ENCODE measurements around the gene ADAMTSL1. TPM values are rescaled to one million over a fixed set of nuclear protein-coding genes. Genes with fewer than 3 reads are reported as not detected.

ADAMTSL1 gene
- total RNA-seq, 4 donors from 2014 or later = 2.8 to 26.4 (median 9.4) TPM

DNA sequence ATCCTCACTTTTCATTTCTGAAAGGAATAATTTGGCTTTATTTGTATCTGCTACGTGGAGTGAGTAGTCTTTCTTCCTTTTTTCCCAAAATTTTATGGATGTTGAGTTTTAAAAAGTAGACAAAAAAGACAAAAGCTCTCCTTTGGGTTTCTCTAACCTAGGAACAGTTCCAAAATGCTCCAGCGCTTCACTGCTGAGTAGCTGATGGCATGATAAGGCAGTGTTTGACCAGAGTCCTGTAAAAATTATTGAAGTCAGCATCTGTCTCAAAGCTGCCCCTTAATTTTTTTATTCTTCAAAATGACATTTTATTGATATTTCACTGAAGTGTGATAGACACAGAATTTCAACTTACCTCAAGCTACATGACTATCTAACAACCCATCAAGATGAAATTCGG, 219.0 kb downstream of the ADAMTSL1 start:
- Histone ChIP-seq H3K4me3 (no peak overlapping the region), H3K36me3 (no peaks in the 10 kb centered on the region), H3K9me3 (peaks cover 0 to 5% (median 2%) of the 10 kb centered on the region in 4 donors), H3K27ac (no peak overlapping the region), H3K27me3 (no peaks in the 10 kb centered on the region), H3K4me1 (no peaks in the 10 kb centered on the region)
- DNase-seq = no peak
- TF ChIP-seq, protein P1, sequence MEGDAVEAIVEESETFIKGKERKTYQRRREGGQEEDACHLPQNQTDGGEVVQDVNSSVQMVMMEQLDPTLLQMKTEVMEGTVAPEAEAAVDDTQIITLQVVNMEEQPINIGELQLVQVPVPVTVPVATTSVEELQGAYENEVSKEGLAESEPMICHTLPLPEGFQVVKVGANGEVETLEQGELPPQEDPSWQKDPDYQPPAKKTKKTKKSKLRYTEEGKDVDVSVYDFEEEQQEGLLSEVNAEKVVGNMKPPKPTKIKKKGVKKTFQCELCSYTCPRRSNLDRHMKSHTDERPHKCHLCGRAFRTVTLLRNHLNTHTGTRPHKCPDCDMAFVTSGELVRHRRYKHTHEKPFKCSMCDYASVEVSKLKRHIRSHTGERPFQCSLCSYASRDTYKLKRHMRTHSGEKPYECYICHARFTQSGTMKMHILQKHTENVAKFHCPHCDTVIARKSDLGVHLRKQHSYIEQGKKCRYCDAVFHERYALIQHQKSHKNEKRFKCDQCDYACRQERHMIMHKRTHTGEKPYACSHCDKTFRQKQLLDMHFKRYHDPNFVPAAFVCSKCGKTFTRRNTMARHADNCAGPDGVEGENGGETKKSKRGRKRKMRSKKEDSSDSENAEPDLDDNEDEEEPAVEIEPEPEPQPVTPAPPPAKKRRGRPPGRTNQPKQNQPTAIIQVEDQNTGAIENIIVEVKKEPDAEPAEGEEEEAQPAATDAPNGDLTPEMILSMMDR (IDR thresholded peaks at IDR 0.05) = no peak
- no peak for TF ChIP-seq POLR2A (IDR thresholded peaks at IDR 0.05)

DNA sequence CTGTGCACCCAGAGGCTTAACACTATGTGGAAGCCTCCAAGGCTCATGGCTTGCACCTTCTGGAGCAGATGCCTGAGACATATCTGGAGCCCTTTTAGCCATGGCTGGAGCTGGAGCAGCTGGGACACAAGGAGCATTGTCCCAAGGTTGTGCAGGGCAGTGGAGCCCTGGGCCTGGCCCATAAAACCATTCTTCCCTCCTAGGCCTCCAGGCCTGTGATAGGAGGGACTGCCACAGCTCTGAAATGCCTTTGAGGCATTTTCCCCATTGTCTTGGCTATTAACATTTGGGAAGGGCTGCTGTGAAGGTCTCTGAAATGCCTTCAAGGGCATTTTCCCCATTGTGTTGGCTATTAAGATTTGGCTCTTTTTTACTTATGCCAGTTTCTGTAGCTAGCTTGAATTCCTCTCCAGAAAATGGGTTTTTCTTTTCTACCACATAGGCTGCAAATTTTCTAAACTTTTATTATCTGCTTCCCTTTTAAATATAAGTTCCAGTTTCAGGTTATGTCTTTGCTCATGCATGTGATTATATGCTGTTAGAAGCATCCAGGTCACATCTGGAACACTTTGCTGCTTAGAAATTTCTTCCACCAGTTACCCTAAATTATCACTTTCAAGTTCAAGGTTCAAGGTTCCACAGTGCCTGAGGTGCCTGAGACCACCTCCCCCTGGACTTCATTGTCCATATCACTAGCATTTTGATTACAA, 221.2 kb downstream of the ADAMTSL1 start:
- no peak for TF ChIP-seq POLR2A (IDR thresholded peaks at IDR 0.05)
- TF ChIP-seq, protein P1 (IDR thresholded peaks at IDR 0.05) = no peak
- no peaks in the 10 kb centered on the region for H3K27me3 ChIP-seq
- H3K4me3 ChIP-seq = no peak overlapping the region
- no peak overlapping the region for H3K27ac ChIP-seq
- H3K9me3 ChIP-seq = peaks cover 0 to 5% (median 2%) of the 10 kb centered on the region in 4 donors
- no peaks in the 10 kb centered on the region for H3K36me3 ChIP-seq
- DNase-seq = no peak
- H3K4me1 ChIP-seq = no peaks in the 10 kb centered on the region

DNA sequence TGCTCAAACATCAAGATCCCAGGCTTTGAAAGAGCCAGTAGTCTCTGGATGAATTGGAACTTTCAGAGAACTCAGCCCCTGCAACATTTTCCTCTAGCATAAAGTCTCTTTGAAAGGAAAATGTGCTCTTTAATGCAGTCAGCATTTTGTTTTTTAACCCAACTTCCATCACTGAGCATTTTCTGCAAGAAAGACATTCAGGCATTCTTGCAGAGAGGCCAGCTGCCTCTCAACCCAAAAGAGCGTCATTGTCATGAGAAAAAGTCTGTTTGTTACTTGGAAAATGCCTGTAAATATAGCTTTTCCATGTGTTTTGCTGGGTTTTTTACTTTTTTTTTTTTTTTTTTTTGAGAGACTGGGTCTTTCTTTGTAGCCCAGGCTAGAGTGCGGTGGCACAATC, 225.0 kb downstream of the ADAMTSL1 start:
- Histone ChIP-seq H3K9me3 (peaks cover 0 to 5% (median 2%) of the 10 kb centered on the region in 4 donors), H3K4me3 (no peak overlapping the region), H3K4me1 (no peaks in the 10 kb centered on the region), H3K27ac (no peak overlapping the region), H3K36me3 (no peaks in the 10 kb centered on the region), H3K27me3 (no peaks in the 10 kb centered on the region)
- TF ChIP-seq, protein P1 (IDR thresholded peaks at IDR 0.05) = no peak
- DNase-seq = no peak

DNA sequence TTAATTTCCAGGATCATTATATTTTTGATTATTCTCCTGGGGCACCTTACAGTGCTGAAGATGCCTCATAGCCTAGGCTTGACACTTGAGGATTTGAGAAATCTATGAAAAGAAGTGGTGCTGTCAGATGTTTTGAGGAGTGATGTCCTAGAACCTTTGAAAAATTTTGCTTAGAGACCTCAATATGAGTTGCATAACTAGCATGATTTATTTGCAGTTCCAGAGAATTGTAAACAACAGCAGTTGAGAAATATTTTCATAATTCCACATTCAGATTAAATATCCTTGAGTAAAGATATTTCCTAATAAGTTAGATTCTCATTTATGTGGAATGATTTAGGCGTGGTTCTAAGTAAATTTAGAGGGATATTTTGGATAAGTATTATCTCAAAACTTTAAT, 225.8 kb downstream of the ADAMTSL1 start:
- H3K4me1 ChIP-seq = no peaks in the 10 kb centered on the region
- DNase-seq = no peak
- peaks cover 0 to 3% (median 1%) of the 10 kb centered on the region in 4 donors for H3K9me3 ChIP-seq
- TF ChIP-seq POLR2A (IDR thresholded peaks at IDR 0.05) = no peak
- TF ChIP-seq, protein P1 (IDR thresholded peaks at IDR 0.05) = no peak
- H3K4me3 ChIP-seq = no peak overlapping the region
- H3K36me3 ChIP-seq = no peaks in the 10 kb centered on the region
- H3K27me3 ChIP-seq = no peaks in the 10 kb centered on the region
- H3K27ac ChIP-seq = no peak overlapping the region

DNA sequence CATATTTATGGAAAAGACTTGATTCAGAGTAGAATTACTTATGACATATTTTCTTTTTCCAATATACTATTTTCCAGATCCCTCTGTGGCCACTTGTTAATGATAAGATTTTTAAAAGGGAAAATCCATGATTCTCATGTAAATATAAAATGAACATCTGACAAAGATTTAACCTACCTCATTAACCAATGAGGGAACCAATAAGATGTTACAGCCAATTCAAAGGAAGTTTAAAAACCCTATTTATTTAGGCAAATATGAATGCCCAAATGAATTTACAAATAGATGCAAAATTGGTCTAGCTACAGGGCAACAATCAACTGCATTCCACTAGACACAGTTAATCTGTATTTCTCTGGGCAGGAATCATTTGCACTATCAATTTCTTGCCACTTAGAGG, 226.8 kb downstream of the ADAMTSL1 start:
- H3K4me3 ChIP-seq = no peak overlapping the region
- H3K36me3 ChIP-seq = no peaks in the 10 kb centered on the region
- H3K27me3 ChIP-seq = no peaks in the 10 kb centered on the region
- no peaks in the 10 kb centered on the region for H3K9me3 ChIP-seq
- no peak overlapping the region for H3K27ac ChIP-seq
- H3K4me1 ChIP-seq = no peaks in the 10 kb centered on the region
- no peak for DNase-seq
- TF ChIP-seq, protein P1 (IDR thresholded peaks at IDR 0.05) = no peak
- TF ChIP-seq POLR2A (IDR thresholded peaks at IDR 0.05) = no peak
